Keratinocyte (primary cell): Measurements from ENCODE around the gene TBC1D19. TPM values are rescaled to one million over a fixed set of nuclear protein-coding genes. Genes with fewer than 3 reads are reported as not detected.

Experiments used
- DNase-seq: peaks from one replicate; pipeline ENCODE4 v3.0.0-alpha.2; 2011; ENCODE audit warnings: low read depth, missing footprints, low spot score
- FAIRE-seq: peaks from 2 replicates; lab custom pipeline; 2011; peaks lifted over from hg19 to GRCh38; lab: Jason Lieb, UNC
- H2AFZ ChIP-seq: 2 replicates; pipeline ENCODE4 v1.6.0; 2012; ENCODE audit warnings: low read length, control low read depth, inconsistent platforms; ENCODE audit not compliant: control insufficient read depth
- H3K27ac ChIP-seq: 2 replicates; pipeline ENCODE4 v1.5.1; 2011; ENCODE audit warnings: low read length; ENCODE audit not compliant: control insufficient read depth, insufficient read depth
- H3K27me3 ChIP-seq: 3 replicates; pipeline ENCODE4 v1.6.0; 2011; ENCODE audit warnings: low read length; ENCODE audit not compliant: control insufficient read depth, insufficient read depth; ENCODE audit errors: extremely low read depth
- H3K36me3 ChIP-seq, 2 experiments: 2 replicates in 1 of 2; 3 replicates in 1 of 2; pipeline ENCODE4 v1.5.1; 2011; ENCODE audit warnings: low read length in 2 of 2, mild to moderate bottlenecking in 1 of 2; ENCODE audit not compliant: control insufficient read depth in 2 of 2, insufficient read depth in 2 of 2; ENCODE audit errors: extremely low read depth in 1 of 2
- H3K4me1 ChIP-seq: 3 replicates; pipeline ENCODE4 v1.5.1; 2011; ENCODE audit warnings: low read length; ENCODE audit not compliant: control insufficient read depth, insufficient read depth; ENCODE audit errors: extremely low read depth
- H3K4me2 ChIP-seq: 3 replicates; pipeline ENCODE4 v1.6.0; 2011; ENCODE audit warnings: low read depth, low read length; ENCODE audit not compliant: control insufficient read depth, insufficient read depth; ENCODE audit errors: extremely low read depth
- H3K4me3 ChIP-seq, 3 experiments: fragments of 200-600 bp in 1 of 3; sonication (generic) in 1 of 3; 2 replicates in 2 of 3; 3 replicates in 1 of 3; pipeline ENCODE4 v1.5.1; 2011 to 2016; ENCODE audit warnings: low read length in 3 of 3, mild to moderate bottlenecking in 3 of 3, control low read depth in 2 of 3, inconsistent platforms in 1 of 3, low read depth in 1 of 3, mixed read lengths in 1 of 3, mixed run types in 1 of 3, moderate library complexity in 1 of 3; ENCODE audit not compliant: control insufficient read depth in 2 of 3, insufficient read depth in 2 of 3; ENCODE audit errors: extremely low read depth in 1 of 3
- H3K79me2 ChIP-seq: 2 replicates; pipeline ENCODE4 v1.6.0; 2012; ENCODE audit warnings: low read length; ENCODE audit not compliant: control insufficient read depth, insufficient read depth
- H3K9ac ChIP-seq: 3 replicates; pipeline ENCODE4 v1.6.0; 2011; ENCODE audit warnings: low read length; ENCODE audit not compliant: control insufficient read depth, insufficient read depth; ENCODE audit errors: extremely low read depth
- H3K9me1 ChIP-seq: 3 replicates; pipeline ENCODE4 v1.6.0; 2011; ENCODE audit warnings: low read length; ENCODE audit not compliant: control insufficient read depth, insufficient read depth; ENCODE audit errors: extremely low read depth
- H3K9me3 ChIP-seq: 2 replicates; pipeline ENCODE4 v1.5.1; 2012; ENCODE audit warnings: low read depth, low read length; ENCODE audit not compliant: control insufficient read depth
- H4K20me1 ChIP-seq: 3 replicates; pipeline ENCODE4 v1.6.0; 2011; ENCODE audit warnings: low read length; ENCODE audit not compliant: control insufficient read depth, insufficient read depth; ENCODE audit errors: extremely low read depth
- CTCF ChIP-seq, 3 experiments: IDR thresholded peaks in 1 of 3; conservative IDR thresholded peaks in 1 of 3; optimal IDR thresholded peaks in 1 of 3; 2 replicates in 2 of 3; 3 replicates in 1 of 3; pipeline versions ENCODE3 to v1.5.1; 2011; ENCODE audit warnings: low read length in 3 of 3, mild to moderate bottlenecking in 3 of 3, moderate library complexity in 2 of 3, control low read depth in 1 of 3, inconsistent platforms in 1 of 3; ENCODE audit not compliant: insufficient read depth in 2 of 3; ENCODE audit errors: extremely low read depth in 1 of 3
- EZH2 ChIP-seq: IDR thresholded peaks from one replicate; pipeline ENCODE4 v1.6.1; 2012; ENCODE audit warnings: inconsistent platforms, mild to moderate bottlenecking, low read length, moderate library complexity
- dilution Hi-C: fragments of 300-500 bp; cut with MboI; formaldehyde crosslinking; loops from one replicate; pipeline ENCODE4 v1.7.0; 2020; ENCODE audit warnings: low sequenced_read_pairs; ENCODE audit not compliant: extremely low pct_ligation_motif_present
- polyA plus RNA-seq, 5 experiments: library from polyadenylated mRNA; depleted of rRNA in 3 of 5; stranded (reverse) in 3 of 5; stranded (forward) in 1 of 5; unstranded in 1 of 5; fragments of >200 nt; gene quantifications; 1 replicate in 1 of 5; 2 replicates in 3 of 5; 3 replicates in 1 of 5; pipeline versions ENCODE4 v1.2.1 to v1.2.3, GENCODE V29; 2011 to 2012; ENCODE audit warnings: missing spikeins in 2 of 5, low read depth in 1 of 5, low replicate concordance in 1 of 5

TBC1D19 gene
- polyA plus RNA-seq, 1 donor (not counting 4 experiments of a cell fraction or from before 2014, with no cell fraction given), result 11.3 TPM

DNA sequence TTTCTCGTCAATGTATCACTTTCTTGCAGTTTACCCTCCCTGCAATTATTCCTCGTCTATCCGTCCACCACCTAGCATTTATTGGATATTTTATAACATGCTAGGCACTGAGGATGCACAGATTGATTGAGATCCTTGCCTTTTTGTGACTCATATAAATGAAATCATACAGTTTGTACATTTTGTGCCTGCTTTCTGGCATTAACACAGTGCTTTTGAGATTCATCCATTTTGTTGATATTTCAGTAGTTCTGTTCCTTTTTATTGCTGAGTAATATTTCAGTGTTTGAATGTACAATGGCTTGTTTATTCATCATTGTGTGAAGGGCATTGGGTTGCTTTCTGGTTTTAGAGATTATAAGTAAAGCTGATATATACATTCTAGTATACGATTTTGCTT lies 841 bp downstream of the TBC1D19 start:
- TF ChIP-seq CTCF (optimal IDR thresholded peaks at IDR 0.05 in 1 of 3, IDR thresholded peaks at IDR 0.05 in 1 of 3, conservative IDR thresholded peaks at IDR 0.05 in 1 of 3; ENCODE audit: extremely low read depth in 1 of 3, insufficient read depth in 2 of 3, low read length in 3 of 3) (no peak), EZH2 (no peak)
- dilution Hi-C loops, result no loop called here
- FAIRE-seq (no peak), DNase-seq (no peak)
- H3K4me2 ChIP-seq, result peak overlapping the region; percentile 93
- H4K20me1 ChIP-seq, result no peaks in the 10 kb centered on the region
- H3K9ac ChIP-seq, result peak overlapping the region; percentile 85
- no peaks in the 10 kb centered on the region for H3K9me3 ChIP-seq
- no peaks in the 10 kb centered on the region for H3K9me1 ChIP-seq
- H3K4me3 ChIP-seq, result peak overlapping the region; percentile 64 to 94 (median 89)
- H3K27me3 ChIP-seq, result no peaks in the 10 kb centered on the region
- H3K36me3 ChIP-seq, result no peaks in the 10 kb centered on the region
- peaks cover 29% of the 10 kb centered on the region for H3K79me2 ChIP-seq
- peak overlapping the region; percentile 73 for H3K27ac ChIP-seq
- peaks cover 5% of the 10 kb centered on the region for H3K4me1 ChIP-seq
- H2AFZ ChIP-seq, result peak overlapping the region; percentile 98

GRCh38 chr4:26589705-26590104 lies 5.8 kb downstream of the TBC1D19 start:
- TF ChIP-seq CTCF (optimal IDR thresholded peaks at IDR 0.05 in 1 of 3, IDR thresholded peaks at IDR 0.05 in 1 of 3, conservative IDR thresholded peaks at IDR 0.05 in 1 of 3; ENCODE audit: extremely low read depth in 1 of 3, insufficient read depth in 2 of 3, low read length in 3 of 3), result peak in 2 of 3 experiments; percentile 21 to 31
- no peak for TF ChIP-seq EZH2
- Histone ChIP-seq H3K27ac (no peak overlapping the region), H3K4me1 (peaks cover 16% of the 10 kb centered on the region), H3K9me3 (no peaks in the 10 kb centered on the region), H2AFZ (no peak overlapping the region), H3K36me3 (no peaks in the 10 kb centered on the region), H3K79me2 (peaks cover 35% of the 10 kb centered on the region), H3K4me2 (no peak overlapping the region), H3K4me3 (no peak overlapping the region), H3K27me3 (no peaks in the 10 kb centered on the region), H3K9me1 (no peaks in the 10 kb centered on the region), H4K20me1 (no peaks in the 10 kb centered on the region), H3K9ac (no peak overlapping the region)
- dilution Hi-C loops, result no loop called here
- FAIRE-seq (no peak), DNase-seq (no peak)
